ENCODE data around the gene TANGO2. TPM values are rescaled to one million over a fixed set of nuclear protein-coding genes. Genes with fewer than 3 reads are reported as not detected.

TANGO2 gene
- total RNA-seq, 1 donor from 2014 or later: 20.9 TPM

GRCh38 chr22:20086101-20086599 lies 65.2 kb downstream of the TANGO2 start:
- Histone ChIP-seq H3K36me3 (ENCODE audit: control insufficient read depth, insufficient read depth, low read length) (peaks cover 3% of the 10 kb centered on the region), H3K4me3 (ENCODE audit: low read depth, low read length) (no peak overlapping the region), H3K27me3 (ENCODE audit: control insufficient read depth, insufficient read depth, low read length) (no peaks in the 10 kb centered on the region)
- no peak for TF ChIP-seq CTCF (IDR thresholded peaks at IDR 0.05; ENCODE audit: insufficient read depth, low read length, poor library complexity, severe bottlenecking)
- no peak for DNase-seq (ENCODE audit: low read depth)

DNA sequence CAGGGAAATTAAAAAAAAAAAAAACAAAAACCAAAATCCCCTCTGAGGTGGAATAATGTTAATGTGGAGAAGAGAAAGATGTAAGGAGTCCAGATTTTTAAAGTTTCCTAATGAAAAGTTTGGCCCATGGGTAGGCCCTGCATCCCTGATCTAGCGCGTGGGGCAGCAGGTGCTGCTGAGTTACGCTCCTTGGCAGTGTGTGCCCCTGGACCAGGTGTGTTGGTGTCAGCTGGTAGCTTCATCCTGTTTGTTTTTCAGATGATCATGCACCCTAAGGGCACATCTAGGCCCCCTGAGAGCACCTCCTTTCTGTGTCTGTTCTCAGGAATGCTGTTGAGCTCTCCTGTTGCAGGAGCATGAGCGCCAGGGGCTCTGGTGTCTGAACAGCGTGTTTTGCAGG lies 65.9 kb downstream of the TANGO2 start:
- DNase-seq (ENCODE audit: low read depth): no peak
- no peak for TF ChIP-seq CTCF (IDR thresholded peaks at IDR 0.05; ENCODE audit: insufficient read depth, low read length, poor library complexity, severe bottlenecking)
- no peak overlapping the region for H3K4me3 ChIP-seq (ENCODE audit: low read depth, low read length)
- no peaks in the 10 kb centered on the region for H3K27me3 ChIP-seq (ENCODE audit: control insufficient read depth, insufficient read depth, low read length)
- peaks cover 3% of the 10 kb centered on the region for H3K36me3 ChIP-seq (ENCODE audit: control insufficient read depth, insufficient read depth, low read length)

DNA sequence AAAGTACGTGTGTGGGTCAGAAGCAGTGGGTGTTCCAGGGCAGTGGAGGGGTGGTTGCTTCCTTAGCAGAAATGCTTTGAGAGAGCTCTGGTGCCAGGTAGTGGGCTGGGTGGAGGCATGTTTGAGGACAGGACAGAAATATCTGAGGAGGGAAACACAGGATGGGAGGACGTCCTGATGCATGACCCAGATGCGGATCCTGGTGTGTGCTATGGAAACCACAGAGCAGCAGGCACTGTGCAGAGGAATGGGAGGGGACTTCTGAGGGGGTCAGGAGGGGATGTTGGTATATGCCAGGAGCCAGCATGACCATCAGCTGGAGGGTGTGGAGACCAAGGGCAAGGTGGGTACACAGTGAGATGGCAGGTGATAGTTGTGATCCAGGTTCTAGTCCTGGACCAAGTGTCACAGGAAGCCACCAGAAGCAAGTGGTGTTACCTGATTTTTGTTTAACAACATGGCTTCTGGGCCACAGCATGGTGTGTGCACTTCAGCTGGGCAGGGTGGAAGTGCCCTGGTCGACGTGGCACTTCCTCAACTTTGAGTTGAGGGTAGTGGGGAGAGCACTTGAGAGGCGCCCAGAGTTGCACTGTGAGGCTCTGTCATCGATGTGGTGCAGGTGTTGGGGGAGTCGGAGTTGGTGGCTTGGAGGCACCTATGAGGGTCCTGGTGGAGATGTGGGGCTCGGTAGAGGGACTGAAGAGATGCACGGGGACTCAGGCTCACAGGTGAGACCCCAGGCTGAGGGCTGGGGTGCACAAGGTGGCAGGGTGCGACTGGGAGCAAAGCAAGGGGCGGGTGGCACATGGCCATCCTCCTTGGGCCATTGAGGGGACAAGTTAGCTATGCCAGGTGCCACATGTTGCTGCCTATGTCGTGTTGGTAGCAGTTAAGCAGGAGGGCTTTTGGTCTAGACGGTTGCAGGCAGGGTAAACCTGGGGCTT lies 66.7 kb downstream of the TANGO2 start:
- TF ChIP-seq CTCF (IDR thresholded peaks at IDR 0.05; ENCODE audit: insufficient read depth, low read length, poor library complexity, severe bottlenecking): no peak
- DNase-seq (ENCODE audit: low read depth): no peak
- Histone ChIP-seq H3K36me3 (ENCODE audit: control insufficient read depth, insufficient read depth, low read length) (peaks cover 4% of the 10 kb centered on the region), H3K4me3 (ENCODE audit: low read depth, low read length) (no peak overlapping the region), H3K27me3 (ENCODE audit: control insufficient read depth, insufficient read depth, low read length) (no peaks in the 10 kb centered on the region)

DNA sequence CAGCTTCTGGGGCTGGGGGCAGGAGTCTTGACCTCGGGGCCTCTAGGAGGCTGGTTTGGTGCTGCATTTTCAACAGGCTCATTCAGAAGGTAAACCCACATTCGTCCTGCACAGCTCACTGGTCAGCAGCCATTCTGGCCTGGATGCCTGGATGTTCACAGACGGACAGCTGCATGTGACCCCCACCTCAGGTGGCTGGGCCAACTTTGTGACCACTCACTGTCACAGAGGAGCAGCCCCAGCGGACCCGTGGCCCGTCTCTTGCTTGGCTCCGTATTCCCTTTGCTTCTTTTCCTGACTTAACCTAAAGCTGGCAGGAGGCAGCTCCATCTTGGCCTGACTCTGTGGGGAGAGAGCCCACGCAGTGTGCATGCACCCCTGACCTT lies 67.3 kb downstream of the TANGO2 start:
- Histone ChIP-seq H3K36me3 (ENCODE audit: control insufficient read depth, insufficient read depth, low read length) (peaks cover 5% of the 10 kb centered on the region), H3K4me3 (ENCODE audit: low read depth, low read length) (no peak overlapping the region), H3K27me3 (ENCODE audit: control insufficient read depth, insufficient read depth, low read length) (no peaks in the 10 kb centered on the region)
- TF ChIP-seq CTCF (IDR thresholded peaks at IDR 0.05; ENCODE audit: insufficient read depth, low read length, poor library complexity, severe bottlenecking): no peak
- DNase-seq (ENCODE audit: low read depth): no peak

DNA sequence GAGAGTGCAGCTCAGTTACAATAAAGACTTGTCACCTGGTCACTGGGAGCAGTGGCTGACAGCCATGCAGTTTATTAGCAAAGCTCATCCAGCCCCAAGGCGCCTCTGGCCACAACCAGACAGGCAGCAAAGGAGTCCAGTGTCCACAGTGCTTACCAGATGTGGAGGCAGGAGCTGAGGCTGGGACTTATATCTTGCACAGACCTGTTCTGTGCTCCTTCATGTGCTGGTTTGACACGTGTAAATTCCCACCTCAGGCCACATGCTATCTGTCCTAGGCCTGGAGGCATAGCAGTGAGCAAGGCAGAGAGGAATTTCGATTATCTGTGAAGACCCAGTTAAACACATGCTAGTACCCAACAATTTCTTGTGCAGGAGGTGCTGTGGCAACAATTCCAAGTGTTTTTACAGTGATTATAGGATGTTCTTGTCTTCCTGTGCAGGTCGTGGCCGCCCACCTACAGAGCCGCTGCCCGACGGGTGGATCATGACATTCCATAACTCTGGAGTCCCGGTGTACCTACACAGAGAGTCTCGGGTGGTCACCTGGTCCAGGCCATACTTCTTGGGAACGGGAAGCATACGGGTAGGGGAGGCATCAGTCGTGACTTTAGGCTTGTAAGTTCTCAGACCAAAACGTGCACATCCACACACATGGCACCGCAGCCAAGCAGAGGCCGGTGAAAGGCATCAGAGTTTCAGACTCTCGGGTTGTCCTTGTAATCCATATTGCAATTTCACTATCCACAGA lies 68.5 kb downstream of the TANGO2 start:
- DNase-seq (ENCODE audit: low read depth): no peak
- Histone ChIP-seq H3K36me3 (ENCODE audit: control insufficient read depth, insufficient read depth, low read length) (peaks cover 5% of the 10 kb centered on the region), H3K27me3 (ENCODE audit: control insufficient read depth, insufficient read depth, low read length) (no peaks in the 10 kb centered on the region), H3K4me3 (ENCODE audit: low read depth, low read length) (no peak overlapping the region)
- no peak for TF ChIP-seq CTCF (IDR thresholded peaks at IDR 0.05; ENCODE audit: insufficient read depth, low read length, poor library complexity, severe bottlenecking)
